Neural progenitor cell (in vitro differentiated cells): ENCODE results near the gene ABCC8. TPM values are rescaled to one million over a fixed set of nuclear protein-coding genes. Genes with fewer than 3 reads are reported as not detected.

Source experiments
- DNase-seq: peaks from one replicate; pipeline ENCODE4 v3.0.0-alpha.2; 2016; ENCODE audit warnings: low spot score
- H2AFZ ChIP-seq: fragments of 200-600 bp; sonication (generic); replicated peaks from 2 replicates; pipeline ENCODE4 v1.6.1; 2016; ENCODE audit warnings: antibody characterized with exemption
- H3F3A ChIP-seq: fragments of 200-600 bp; sonication (generic); 2 replicates; pipeline ENCODE4 v1.6.1; 2016; ENCODE audit warnings: antibody characterized with exemption, low read depth
- H3K27ac ChIP-seq: fragments of 200-600 bp; sonication (generic); 2 replicates; pipeline ENCODE4 v1.5.1; 2016; ENCODE audit warnings: mild to moderate bottlenecking
- H3K27me3 ChIP-seq: fragments of 200-600 bp; sonication (generic); 2 replicates; pipeline ENCODE4 v1.6.1; 2016; ENCODE audit warnings: mild to moderate bottlenecking, moderate library complexity
- H3K36me3 ChIP-seq: fragments of 200-600 bp; sonication (generic); 2 replicates; pipeline ENCODE4 v1.5.1; 2016
- H3K4me1 ChIP-seq: fragments of 200-600 bp; sonication (generic); 2 replicates; pipeline ENCODE4 v1.6.1; 2016; ENCODE audit warnings: mixed run types
- H3K4me2 ChIP-seq: fragments of 200-600 bp; sonication (generic); 2 replicates; pipeline ENCODE4 v1.6.1; 2016
- H3K4me3 ChIP-seq: fragments of 200-600 bp; sonication (generic); 2 replicates; pipeline ENCODE4 v1.5.1; 2016
- H3K79me2 ChIP-seq: fragments of 200-600 bp; sonication (generic); 2 replicates; pipeline ENCODE4 v1.6.1; 2016; ENCODE audit warnings: low read depth
- H3K9ac ChIP-seq: fragments of 200-600 bp; sonication (generic); 2 replicates; pipeline ENCODE4 v1.6.1; 2016
- H3K9me3 ChIP-seq: fragments of 200-600 bp; sonication (generic); 2 replicates; pipeline ENCODE4 v1.5.1; 2016; ENCODE audit warnings: low read depth
- H4K20me1 ChIP-seq: fragments of 200-600 bp; sonication (generic); 2 replicates; pipeline ENCODE4 v1.6.1; 2016; ENCODE audit warnings: low read depth
- H3K27ac Mint-ChIP-seq: 3 replicates; pipeline ENCODE4 v1.8.0; 2021; ENCODE audit warnings: mixed read lengths
- H3K27me3 Mint-ChIP-seq: 2 replicates; pipeline ENCODE4 v1.8.0; 2022; ENCODE audit warnings: low read depth, mild to moderate bottlenecking, inconsistent platforms, moderate library complexity, mixed read lengths; ENCODE audit not compliant: insufficient read depth
- H3K36me3 Mint-ChIP-seq: 3 replicates; pipeline ENCODE4 v1.8.0; 2021; ENCODE audit warnings: mixed read lengths
- H3K4me1 Mint-ChIP-seq: 3 replicates; pipeline ENCODE4 v1.8.0; 2021; ENCODE audit warnings: mixed read lengths
- H3K4me3 Mint-ChIP-seq: 3 replicates; pipeline ENCODE4 v1.8.0; 2021; ENCODE audit warnings: mild to moderate bottlenecking, moderate library complexity, mixed read lengths
- H3K9me3 Mint-ChIP-seq: 3 replicates; pipeline ENCODE4 v1.8.0; 2020; ENCODE audit warnings: mixed read lengths
- EZH2 ChIP-seq: fragments of 200-600 bp; sonication (generic); IDR thresholded peaks from 2 replicates; pipeline ENCODE4 v1.6.1; 2017; ENCODE audit warnings: antibody characterized with exemption, mild to moderate bottlenecking, moderate library complexity
- EZH2phosphoT487 ChIP-seq: fragments of 200-600 bp; sonication (generic); IDR thresholded peaks from 2 replicates; pipeline ENCODE4 v1.6.1; 2017; ENCODE audit warnings: antibody characterized with exemption
- total RNA-seq: library from RNA; depleted of rRNA; stranded (reverse); fragments of >200 nt; gene quantifications from 2 replicates; pipeline ENCODE4 v1.2.3, GENCODE V29; 2015; ENCODE audit warnings: low replicate concordance
- TF ChIP-seq, protein P1 (sequence below): fragments of 200-600 bp; sonication (generic); IDR thresholded peaks from 2 replicates; pipeline ENCODE4 v1.5.1; 2017; ENCODE audit warnings: antibody characterized with exemption, mild to moderate bottlenecking

The ABCC8 gene
- total RNA-seq, 1 donor from 2014 or later, result 0.32 TPM

DNA sequence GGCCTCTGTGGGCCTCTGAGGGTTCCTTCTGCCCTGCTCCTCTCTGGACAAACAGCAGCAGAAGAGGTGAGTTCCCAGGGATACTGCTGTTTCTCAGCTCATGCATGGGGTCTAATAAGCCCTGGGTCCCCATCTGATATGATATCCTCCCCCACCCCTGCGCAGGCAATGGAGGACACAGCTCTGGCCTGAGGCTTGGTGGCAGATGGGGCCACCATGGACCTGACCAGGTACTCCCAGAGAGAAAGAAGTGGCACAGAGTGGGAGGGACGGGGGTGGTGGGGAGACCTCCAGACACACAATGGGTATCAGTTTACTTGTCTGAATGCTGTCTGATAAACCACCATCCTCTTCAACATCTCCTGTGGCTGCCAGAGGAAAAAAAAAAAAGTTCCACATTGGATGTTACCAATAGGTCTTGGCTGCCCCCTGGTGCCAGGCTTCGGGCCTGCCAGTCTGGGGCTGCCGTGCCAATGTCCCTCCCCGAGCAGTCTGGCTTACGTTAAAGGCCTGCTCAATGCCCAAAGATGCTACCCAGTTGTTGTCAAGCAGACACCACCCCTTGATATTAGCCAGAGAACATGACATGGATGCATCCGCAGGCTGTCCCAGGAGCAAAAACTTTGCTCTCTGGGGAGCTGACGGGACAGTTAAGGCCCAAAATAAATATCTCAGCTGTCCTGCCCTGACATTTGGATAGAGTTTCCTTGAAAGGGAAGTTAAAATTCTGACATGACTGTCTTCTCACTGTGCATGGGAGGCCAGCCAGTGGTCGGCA is 27.9 kb upstream of the ABCC8 start:
- Histone ChIP-seq H3K9ac (no peak overlapping the region), H4K20me1 (no peaks in the 10 kb centered on the region), H3K4me1 (no peaks in the 10 kb centered on the region), H3K27me3 (no peaks in the 10 kb centered on the region), H3K4me3 (no peak overlapping the region), H3K27ac (no peak overlapping the region), H3K4me2 (no peak overlapping the region), H3K79me2 (no peaks in the 10 kb centered on the region), H3K36me3 (no peaks in the 10 kb centered on the region), H2AFZ (no peak overlapping the region), H3F3A (no peaks in the 10 kb centered on the region), H3K9me3 (no peaks in the 10 kb centered on the region)
- Mint-ChIP-seq H3K4me1 (peaks cover 3% of the 10 kb centered on the region), H3K27ac (no peak overlapping the region), H3K36me3 (no peaks in the 10 kb centered on the region), H3K4me3 (no peak overlapping the region), H3K9me3 (no peaks in the 10 kb centered on the region), H3K27me3 (peaks cover 5% of the 10 kb centered on the region)
- TF ChIP-seq, protein P1, sequence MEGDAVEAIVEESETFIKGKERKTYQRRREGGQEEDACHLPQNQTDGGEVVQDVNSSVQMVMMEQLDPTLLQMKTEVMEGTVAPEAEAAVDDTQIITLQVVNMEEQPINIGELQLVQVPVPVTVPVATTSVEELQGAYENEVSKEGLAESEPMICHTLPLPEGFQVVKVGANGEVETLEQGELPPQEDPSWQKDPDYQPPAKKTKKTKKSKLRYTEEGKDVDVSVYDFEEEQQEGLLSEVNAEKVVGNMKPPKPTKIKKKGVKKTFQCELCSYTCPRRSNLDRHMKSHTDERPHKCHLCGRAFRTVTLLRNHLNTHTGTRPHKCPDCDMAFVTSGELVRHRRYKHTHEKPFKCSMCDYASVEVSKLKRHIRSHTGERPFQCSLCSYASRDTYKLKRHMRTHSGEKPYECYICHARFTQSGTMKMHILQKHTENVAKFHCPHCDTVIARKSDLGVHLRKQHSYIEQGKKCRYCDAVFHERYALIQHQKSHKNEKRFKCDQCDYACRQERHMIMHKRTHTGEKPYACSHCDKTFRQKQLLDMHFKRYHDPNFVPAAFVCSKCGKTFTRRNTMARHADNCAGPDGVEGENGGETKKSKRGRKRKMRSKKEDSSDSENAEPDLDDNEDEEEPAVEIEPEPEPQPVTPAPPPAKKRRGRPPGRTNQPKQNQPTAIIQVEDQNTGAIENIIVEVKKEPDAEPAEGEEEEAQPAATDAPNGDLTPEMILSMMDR, result peak; percentile 92
- no peak for TF ChIP-seq EZH2phosphoT487
- DNase-seq, result peak; percentile 93

DNA sequence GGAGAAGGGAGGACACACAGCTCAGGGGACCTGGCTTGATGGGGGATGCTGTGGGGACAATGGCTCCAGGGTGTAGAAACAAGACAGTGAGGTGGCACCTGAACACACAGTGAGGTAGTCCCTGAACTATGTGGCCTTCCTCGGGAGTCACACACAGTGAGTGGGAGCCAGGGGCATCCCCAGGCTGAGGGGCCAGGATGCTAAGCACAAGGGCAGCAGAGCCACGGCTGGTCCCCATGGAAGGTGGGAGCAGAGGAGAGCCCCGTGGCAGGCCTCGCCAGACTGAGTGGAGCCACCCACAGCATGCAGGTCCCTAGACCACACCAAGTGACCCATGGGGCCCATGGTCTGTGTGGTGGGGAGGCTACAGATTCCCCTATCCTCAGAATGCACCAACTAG is 26.0 kb upstream of the ABCC8 start:
- Histone ChIP-seq H3K36me3 (no peaks in the 10 kb centered on the region), H3K27me3 (no peaks in the 10 kb centered on the region), H3K4me3 (no peak overlapping the region), H3F3A (no peaks in the 10 kb centered on the region), H3K9me3 (no peaks in the 10 kb centered on the region), H3K9ac (no peak overlapping the region), H3K79me2 (no peaks in the 10 kb centered on the region), H4K20me1 (no peaks in the 10 kb centered on the region), H3K4me2 (no peak overlapping the region), H3K27ac (no peak overlapping the region), H3K4me1 (no peaks in the 10 kb centered on the region), H2AFZ (no peak overlapping the region)
- DNase-seq, result no peak
- Mint-ChIP-seq H3K27me3 (peaks cover 9% of the 10 kb centered on the region), H3K4me1 (peaks cover 5% of the 10 kb centered on the region), H3K27ac (no peak overlapping the region), H3K36me3 (no peaks in the 10 kb centered on the region), H3K4me3 (no peak overlapping the region), H3K9me3 (no peaks in the 10 kb centered on the region)
- TF ChIP-seq, protein P1, result no peak
- TF ChIP-seq EZH2 (no peak), EZH2phosphoT487 (no peak)

- Histone ChIP-seq H3K4me1 (no peaks in the 10 kb centered on the region), H3K36me3 (no peaks in the 10 kb centered on the region), H3K4me3 (no peak overlapping the region), H3K4me2 (no peak overlapping the region), H3K9ac (no peak overlapping the region), H2AFZ (no peak overlapping the region), H4K20me1 (no peaks in the 10 kb centered on the region), H3K79me2 (no peaks in the 10 kb centered on the region), H3K27me3 (no peaks in the 10 kb centered on the region), H3K9me3 (no peaks in the 10 kb centered on the region), H3F3A (no peaks in the 10 kb centered on the region), H3K27ac (no peak overlapping the region)
- no peak overlapping the region for H3K4me3 Mint-ChIP-seq
- no peaks in the 10 kb centered on the region for H3K36me3 Mint-ChIP-seq
- DNase-seq, result no peak
- no peak overlapping the region for H3K27ac Mint-ChIP-seq
- peaks cover 5% of the 10 kb centered on the region for H3K4me1 Mint-ChIP-seq
- no peaks in the 10 kb centered on the region for H3K9me3 Mint-ChIP-seq
- H3K27me3 Mint-ChIP-seq, result peaks cover 10% of the 10 kb centered on the region
- TF ChIP-seq, protein P1, result no peak
These were observed 24.0 kb upstream of the ABCC8 start for GRCh38 chr11:17500673-17501072.
